ENCODE measurements around the gene DEUP1.
A peak's percentile ranks its signal among the peaks of the same experiment; 100 is the strongest.
"Not testable (repeated sequence)": the region's sequence is repeated elsewhere in the genome, so short reads cannot be mapped to it uniquely, and the experiment has no call there.

Gene DEUP1, protein sequence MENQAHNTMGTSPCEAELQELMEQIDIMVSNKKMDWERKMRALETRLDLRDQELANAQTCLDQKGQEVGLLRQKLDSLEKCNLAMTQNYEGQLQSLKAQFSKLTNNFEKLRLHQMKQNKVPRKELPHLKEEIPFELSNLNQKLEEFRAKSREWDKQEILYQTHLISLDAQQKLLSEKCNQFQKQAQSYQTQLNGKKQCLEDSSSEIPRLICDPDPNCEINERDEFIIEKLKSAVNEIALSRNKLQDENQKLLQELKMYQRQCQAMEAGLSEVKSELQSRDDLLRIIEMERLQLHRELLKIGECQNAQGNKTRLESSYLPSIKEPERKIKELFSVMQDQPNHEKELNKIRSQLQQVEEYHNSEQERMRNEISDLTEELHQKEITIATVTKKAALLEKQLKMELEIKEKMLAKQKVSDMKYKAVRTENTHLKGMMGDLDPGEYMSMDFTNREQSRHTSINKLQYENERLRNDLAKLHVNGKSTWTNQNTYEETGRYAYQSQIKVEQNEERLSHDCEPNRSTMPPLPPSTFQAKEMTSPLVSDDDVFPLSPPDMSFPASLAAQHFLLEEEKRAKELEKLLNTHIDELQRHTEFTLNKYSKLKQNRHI

DNA sequence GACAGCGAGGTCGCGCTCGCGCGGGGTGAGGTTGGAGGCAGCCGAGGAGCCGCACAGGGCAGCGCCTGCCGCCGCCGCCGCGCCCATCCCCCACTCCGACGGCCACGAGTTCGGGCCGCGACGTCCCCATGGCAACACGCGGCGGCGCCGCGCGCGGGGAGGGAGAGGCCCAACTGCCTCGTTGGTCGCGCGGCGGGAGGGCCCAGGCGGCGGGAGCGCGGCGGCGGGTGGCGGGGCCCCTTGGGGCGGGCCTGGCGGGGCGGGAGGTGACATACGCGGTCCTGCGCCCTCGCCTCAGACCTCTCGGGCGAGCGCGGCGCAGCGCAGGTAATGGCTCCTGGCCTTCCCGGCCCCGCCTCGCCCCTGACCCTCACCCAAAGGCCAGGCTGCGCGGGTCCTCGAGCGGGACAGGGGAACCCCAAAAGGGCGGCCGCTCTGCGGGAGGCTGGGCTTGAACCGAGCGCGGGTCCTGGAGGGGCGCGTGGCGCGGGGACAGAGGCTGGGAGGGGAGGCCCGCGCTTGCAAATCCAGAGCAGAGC, at the start of gene DEUP1:
Gene DEUP1 (plus strand): TSS at position 297 of the 539 bp plus-strand sequence. CDS start 1,518 bp downstream, outside the sequence.
- DNase-seq = peak; percentile 2

DNA sequence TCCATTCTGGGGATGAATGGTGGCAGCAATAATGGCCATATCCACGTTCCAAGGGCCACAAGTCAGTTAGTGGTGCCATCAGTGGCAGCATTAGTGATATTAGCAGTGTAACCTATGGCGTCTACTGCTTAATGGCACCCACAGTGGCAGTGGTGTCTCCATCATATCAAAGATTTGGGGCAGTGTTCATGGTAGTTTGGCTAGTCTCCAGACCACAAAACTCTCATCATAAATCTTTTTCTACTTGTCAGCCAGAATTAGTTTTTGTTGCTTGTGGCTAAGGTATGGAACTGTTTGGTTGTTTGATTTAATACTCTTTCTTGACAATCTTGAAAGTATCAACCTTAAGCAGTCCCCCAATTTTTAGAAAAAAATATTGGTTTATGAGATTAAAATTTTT, 45.1 kb upstream of the DEUP1 start:
- no peak for DNase-seq

DNA sequence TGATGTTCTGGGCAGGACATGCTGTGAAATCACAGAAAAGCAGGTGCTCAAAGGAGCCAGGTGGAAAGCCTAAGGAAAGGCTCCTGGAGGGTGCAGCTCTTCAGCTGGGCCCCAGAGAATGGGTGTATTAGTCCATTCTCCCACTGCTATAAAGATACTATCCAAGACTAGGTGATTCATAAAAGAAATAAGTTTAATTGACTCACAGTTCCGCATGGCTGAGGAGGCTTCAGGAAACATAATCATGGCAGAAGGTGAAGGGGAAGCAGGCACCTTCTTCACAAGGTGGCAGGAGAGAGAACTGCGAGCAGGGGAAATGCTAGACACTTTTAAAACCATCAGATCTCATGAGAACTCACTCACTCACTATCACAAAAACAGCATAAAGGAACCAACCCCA, 43.1 kb upstream of the DEUP1 start:
- DNase-seq = no peak

DNA sequence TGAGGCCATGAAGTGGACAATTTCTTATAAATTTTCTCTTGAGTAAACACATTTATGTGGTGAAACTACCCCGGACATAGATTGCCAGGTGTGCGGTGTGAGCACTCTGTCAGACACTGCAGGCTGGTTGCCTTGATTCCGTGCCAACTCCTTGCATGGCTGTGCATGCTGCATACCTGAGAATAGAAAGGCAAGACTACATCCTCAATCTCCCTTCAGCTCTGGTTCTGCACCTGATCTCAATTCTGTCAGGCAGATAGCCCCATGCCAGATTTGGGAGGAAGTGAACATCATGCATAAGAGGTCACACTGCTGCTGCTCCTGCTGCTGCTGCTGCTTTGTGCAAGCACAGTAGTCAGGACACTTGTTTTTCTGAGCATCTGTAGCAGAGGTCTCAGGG, 42.5 kb upstream of the DEUP1 start:
- DNase-seq = no peak

DNA sequence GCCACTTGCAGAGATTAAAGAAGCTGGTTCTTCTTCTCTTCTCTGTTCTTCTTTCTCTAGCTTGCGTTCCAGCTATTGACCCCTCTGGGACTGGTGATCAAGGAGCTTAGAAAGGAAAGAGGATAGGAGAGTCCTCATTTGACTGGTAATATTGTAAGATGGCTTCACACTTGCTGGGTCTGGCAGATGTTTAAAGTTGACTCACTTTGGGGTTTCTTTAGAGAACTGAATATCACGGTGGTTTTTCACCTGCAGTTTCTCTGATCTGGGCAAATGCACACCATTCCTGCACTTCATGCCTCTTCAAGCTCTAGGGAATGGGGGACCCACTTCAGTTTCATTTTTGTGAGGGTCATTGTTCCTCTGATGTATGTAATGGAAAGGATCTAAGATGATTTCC, 41.8 kb upstream of the DEUP1 start:
- no peak for DNase-seq

DNA sequence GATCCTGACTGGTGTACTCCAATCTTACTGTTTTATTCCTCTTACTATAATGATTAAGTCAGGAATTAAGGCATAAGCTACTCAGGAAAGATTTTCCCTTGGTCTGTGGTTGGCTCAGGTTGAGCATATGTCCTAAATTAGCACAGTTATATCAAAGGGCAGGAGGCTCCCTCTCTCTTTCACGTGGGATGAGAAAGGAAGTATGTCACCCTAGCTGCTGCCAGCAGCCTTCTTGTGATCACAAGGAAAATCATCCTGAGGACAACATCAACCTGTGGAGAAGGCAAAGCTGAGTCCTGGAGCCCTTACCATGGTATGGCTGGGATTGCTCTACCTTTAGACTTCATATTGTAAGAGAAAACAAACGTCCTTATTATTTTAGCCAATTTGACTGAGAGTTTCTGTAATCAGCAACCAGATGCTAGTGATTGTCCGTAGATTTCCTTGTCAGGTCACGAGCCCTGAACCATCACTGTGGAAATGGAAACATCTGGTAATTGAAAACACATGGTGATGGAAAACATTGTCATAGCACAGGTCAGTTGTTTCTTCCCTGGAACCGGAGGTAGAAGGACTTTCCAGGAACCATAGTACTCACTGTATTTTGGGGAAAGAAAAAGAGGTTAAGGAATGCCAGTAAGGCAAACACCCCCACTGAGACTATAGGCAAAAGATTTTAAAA, 40.6 kb upstream of the DEUP1 start:
- no peak for DNase-seq

DNA sequence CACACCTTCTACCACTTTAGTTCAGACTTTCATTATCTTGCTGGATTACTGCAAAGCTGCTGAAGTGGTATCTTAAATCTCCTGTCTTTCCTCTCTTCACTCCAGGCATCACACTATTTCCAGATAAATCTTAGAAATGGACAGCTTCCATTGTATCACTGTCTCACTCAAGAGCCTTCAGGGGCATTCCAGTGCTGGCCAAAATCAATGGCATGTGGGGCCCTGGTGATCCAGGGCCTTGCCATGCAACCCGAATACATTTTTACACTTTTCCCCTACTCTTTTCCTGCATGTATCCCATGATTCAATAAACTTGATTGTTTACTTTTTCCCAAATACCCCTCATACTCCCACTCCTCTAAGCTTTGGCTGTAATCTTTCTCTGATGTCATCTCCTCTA, 39.4 kb upstream of the DEUP1 start:
- DNase-seq = no peak

DNA sequence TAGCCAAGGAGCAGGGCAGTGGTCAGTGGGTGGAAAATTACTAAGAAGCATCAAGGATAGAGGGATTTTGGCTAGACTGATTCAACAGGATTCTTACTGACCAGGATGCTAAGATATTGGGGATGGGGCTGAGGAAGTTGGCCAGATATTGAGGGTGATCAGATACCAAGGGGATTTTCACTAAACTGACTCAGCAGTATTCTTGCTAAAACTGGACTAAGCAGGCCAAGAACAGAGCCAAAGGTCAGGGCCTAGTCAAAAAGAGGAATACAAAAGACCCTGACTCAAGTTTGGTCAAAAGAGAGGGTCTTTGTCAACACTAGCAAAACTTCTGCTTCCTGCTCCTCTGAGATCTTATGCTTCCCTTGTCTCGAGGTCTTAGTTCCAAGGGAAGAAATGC, 38.6 kb upstream of the DEUP1 start:
- no peak for DNase-seq

DNA sequence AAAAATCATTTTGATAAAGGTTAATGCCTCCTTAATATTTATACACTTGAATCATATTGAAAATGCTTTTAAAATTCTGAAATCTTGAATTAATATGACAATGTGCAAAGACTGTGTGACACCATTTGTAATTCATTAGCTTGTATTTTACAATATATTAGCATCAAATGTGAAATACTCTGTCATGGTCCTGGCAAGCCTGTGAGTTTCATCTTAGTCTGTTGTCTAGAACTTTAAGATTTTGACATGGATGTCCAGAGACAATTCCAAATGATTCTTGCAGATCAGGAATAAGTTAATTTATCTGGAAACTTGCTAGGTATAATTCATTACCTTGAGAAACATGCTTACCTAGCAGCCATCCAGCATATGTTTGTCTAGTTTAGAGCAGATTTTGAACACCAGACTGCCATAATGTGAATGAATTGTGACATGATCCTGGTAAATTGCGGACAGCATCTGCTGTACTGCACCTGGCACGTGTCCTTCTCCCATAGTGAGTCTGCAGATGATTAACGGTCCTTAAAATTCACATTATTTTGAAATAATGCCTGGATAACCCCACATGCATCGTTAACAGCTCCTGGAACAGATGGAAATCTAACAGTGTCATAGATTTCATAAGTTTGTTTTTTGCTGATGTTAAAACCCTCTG, 34.5 kb upstream of the DEUP1 start:
- DNase-seq = no peak

DNA sequence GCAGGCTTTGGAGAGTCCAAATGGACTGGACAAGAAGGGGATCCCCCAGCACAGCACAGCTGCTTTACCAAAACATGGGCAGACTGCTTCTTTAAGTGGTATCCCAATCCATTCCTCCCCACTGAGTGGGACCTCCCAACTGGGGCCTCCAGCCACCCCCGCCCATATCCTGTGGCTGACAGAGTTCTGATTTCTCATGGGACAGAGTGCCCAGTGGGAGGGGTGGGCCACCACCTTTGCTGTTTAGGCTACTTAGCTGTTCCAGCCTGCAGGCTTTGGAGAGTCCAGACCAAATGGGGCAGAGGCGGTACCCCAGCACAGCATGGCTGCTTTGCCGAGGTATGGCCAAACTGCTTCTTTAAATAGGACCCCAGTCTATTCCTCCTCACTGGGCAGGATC, 26.9 kb upstream of the DEUP1 start:
- DNase-seq = no peak

DNA sequence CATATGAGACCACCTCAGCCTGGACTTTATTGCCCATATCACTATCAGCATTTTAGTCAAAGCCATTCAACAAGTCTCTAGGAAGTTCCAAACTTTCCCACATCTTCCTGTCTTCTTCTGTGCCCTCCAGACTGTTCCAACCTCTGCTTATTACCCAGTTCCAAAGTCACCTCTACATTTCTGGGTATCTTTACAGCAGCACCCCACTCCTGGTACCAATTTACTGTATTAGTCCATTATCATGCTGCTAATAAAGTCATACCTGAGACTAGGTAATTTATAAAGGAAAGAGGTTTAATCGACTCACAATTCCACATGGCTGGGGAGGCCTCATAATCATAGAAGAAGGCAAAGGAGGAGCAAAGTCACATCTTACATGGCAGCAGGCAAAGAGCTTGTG, 16.1 kb upstream of the DEUP1 start:
- not testable (repeated sequence) for DNase-seq

DNA sequence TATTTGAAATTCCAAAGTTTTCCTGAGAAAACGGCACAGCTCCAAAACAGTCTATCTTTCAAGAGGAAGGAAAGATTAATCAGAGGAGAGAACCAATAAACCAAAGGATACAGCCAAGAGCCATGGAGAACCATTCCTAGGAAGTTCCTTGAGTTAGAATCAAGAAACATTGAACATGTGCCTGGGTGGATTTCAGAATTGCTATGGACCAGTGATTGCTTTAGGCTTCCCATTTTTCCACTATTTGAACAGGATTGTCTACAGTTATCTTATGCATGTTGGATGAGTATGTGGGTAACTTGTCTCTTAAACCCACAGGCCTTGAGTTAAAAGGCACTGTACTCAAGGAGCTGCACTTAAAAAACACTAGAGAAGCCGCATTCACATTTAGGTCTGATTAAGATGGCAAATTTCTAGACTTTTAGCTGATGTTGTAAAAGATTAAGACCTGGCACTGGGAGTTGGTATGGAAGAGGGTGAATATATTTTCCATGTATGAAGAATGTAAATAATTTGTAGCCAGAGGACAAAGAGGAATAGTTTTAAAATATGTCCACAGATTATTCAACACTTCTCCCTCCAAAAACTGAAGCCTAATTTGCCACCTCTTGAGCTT, 11.2 kb upstream of the DEUP1 start:
- DNase-seq = no peak

DNA sequence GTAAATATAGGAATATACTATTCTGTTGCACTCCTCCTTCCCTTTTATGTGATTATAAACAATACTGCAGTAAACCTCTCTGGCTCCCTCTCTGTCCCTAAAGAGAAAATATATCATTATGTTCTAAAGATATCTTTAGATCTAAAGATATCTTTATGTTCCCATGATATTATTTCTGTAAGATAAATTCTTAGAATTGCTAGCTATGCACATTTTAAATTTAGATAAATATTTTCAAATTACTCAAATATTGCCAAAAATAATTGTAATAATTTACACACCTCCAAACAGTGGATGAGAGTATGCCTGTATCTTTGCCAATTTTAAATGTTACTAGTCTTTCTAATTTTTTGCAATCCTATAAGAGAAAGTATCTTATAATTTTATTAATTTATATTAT, 10.3 kb upstream of the DEUP1 start:
- no peak for DNase-seq

DNA sequence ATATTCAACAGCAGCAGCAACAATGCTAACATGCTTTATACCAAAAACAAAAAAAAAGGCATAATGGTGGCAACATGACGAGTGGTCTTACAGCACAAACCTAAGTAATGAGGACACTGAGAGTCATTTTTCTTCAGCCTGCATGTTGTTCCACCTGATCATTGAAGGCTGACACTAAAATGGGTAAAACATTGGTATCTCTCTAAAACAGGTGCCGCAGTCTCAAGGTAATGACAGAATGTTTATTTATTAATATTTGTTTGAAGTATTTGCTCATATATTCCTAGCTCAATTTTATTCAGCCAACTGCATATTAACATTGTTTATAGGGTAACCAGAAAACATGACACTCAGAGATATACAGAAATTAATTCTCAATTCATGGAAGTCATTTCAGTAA, 8.3 kb upstream of the DEUP1 start:
- DNase-seq = no peak

DNA sequence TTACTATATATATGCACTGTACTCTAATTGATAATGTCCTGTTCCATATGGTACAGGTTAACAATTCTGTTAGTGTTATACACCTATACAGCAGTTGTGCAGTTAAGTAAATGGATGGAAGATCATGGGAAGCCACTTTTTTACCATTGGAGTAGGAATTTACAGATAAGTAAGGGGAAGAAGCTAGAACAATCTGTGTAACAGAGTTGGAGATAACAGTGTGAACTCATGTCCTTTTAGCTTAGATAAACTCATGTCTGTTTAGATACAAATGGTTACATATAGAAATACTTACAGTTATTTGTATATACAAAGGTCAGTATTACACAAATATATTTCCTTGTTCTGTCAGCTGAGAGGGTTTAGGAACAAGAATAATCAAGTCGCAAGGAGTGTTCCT, 6.8 kb upstream of the DEUP1 start:
- DNase-seq = no peak

DNA sequence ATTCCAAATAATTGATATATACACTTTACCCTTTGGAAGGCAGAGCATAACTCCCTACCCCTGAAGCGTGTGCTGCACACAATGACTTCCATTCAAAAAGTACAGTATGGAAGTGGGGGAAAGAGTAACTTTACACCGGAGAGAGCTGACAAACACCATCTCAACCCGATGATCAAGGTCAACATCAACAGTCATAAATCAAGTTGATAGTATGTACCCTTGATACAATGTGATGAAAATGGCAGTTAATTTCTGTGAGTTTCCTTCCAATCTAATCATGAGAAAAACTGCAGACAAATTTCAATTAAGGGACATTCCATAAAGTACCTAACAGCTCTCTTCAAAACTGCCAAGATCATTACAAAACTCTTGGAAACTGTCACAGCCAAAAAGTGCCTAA, 6.0 kb upstream of the DEUP1 start:
- DNase-seq = no peak

DNA sequence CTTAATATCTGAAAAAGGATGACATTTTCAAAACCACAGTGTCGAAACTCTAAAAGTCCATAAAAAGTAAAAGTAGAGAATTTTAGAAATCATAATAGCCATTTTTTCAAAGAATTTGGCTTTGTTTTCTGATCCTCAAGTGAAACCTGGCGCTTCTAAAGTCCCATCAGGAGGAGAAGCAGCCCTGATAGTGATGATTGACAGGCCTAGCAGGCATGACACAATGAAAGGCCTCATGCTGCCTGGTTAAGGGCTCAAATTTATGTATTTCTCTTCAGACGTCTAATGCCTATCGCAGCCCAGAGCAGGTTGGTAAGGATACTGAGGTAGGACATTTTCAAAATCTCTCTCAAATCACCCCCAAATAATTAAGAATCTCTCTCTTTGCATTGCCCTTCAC, 3.9 kb upstream of the DEUP1 start:
- no peak for DNase-seq

DNA sequence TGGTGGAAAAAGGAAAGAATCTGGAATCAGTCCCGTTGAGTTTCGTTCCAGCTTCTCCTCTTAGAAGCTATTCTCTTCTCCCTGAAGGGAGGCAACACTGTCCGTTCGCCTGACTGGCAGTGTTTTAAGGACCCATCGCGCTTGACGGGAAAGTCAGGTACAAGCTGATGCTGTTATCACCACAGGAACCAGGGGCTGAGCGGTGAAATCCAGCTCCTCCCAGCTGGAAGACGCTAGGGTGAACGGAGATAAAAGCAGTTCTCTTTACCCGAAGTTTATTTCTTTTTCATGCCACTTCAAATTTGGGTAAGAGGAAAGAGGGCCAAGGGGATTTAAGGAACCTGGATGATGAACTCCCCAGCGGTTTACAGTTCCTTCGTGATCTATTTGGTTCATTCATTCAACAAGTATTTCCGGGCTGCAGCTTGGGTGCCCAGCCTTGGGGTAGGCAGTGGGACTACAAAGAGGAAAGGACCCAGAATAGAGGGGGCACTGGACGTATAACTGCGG, 551 bp upstream of the DEUP1 start:
- DNase-seq = no peak

DNA sequence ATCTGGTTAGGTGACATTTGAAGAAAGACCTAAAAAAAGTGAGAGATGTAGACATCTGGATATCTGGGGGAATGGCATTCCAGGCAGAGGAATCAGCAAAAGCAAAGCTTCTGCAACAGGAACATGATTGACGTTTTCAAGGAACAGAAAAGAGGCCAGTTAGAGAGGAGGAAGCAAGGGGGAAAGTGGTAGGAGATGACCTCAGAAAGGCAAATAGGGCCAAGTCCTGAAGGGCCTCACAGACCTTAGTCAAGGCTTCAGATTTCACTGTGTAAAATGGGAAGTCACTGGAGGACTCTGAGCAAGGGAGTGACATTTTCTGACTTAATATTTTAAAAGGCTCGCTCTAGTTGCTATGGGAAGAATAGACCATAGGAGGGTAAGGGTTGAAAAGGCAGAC, 9.7 kb downstream of the DEUP1 start:
- DNase-seq = no peak

DNA sequence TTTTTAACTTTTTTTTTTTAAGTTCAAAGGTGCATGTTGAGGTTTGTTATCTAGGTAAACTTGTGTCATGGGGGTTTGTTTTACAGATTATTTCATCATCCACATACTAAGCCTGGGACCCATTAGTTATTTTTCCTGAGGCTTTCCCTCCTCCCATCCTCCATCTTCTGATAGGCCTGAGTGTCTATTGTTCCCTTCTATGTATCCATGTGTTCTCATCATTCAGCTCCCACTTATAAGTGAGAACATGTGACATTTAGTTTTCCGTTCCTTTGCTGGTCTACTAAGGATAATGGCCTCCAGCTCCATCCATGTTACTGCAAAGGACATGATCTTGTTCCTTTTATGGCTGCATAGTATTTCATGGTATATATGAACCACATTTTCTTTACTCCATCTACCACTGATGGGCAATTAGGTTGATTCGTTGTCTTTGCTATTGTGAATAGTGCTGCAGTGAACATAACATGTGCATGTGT, 14.4 kb downstream of the DEUP1 start:
- no peak for DNase-seq

DNA sequence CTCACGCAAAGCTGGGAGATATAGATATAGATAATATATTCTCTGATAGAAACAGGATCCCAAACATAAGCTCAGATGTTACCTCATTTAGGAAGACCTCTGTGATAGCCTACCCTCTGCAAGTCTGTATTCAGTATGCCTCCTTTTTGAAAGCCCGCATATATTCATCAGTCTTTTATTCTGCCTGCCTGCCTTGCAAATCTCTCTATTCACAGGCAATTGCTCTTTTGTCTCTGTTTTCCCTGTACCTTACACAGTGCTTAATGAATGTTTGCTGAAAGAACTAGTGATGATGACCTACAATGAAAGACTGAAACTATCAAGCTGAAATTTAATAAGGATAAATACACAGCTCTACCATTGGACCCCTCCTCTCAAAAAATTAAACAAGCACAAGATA, 18.4 kb downstream of the DEUP1 start:
- DNase-seq = no peak

DNA sequence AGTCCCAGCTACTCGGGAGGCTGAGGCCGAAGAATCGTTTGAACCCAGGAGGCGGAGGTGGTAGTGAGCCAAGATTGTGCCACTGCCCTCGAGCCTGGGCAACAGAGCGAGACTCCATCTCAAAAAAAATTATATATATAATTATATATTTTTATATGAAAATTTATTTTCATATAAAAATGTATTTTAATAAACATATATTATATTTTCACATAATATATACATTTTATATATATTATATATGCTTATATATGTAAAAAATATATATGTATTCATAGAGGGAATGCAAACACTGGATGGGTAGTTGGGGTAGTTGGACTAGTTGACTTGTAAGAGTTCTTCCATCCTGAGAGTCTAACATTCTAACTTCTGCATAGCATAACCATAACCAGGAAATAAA, 20.3 kb downstream of the DEUP1 start:
- DNase-seq = no peak

DNA sequence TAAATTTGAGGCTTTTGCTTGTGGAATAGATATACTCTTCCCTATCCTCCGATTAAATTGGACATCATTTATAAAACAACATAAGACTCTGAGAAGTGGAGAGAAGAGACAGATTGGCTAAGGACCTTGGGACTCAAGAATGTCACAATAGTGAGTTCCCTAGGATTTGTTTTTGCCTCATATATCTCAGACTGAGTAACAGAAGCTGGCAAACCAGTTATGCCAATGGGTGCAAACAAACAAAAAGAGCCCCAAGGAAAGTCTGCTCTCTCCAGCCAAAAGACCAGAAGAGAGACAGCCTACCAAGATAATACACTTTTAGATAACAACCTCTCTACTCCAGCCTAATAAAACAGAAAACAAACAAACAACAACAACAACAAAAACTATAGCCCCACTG, 28.9 kb downstream of the DEUP1 start:
- no peak for DNase-seq

Data from stimulated activated CD4-positive, alpha-beta T cell treated with anti-CD3 and anti-CD28 coated beads, Interleukin-1b, Interleukin-23, amount 100 ng/mL, for 48 hours (primary cell).